CD4-positive, alpha-beta T cell treated with Interleukin-2 at 100 ng/mL for 4 hours (primary cell): ENCODE measurements around the gene HOXC10.

Source experiments
- DNase-seq: peaks from one replicate; pipeline ENCODE4 v3.0.0-alpha.2; 2020; ENCODE audit warnings: low spot score

The HOXC10 gene

GRCh38 chr12:53950789-53951576 lies 34.0 kb upstream of the HOXC10 start:
- DNase-seq, result no peak

DNA sequence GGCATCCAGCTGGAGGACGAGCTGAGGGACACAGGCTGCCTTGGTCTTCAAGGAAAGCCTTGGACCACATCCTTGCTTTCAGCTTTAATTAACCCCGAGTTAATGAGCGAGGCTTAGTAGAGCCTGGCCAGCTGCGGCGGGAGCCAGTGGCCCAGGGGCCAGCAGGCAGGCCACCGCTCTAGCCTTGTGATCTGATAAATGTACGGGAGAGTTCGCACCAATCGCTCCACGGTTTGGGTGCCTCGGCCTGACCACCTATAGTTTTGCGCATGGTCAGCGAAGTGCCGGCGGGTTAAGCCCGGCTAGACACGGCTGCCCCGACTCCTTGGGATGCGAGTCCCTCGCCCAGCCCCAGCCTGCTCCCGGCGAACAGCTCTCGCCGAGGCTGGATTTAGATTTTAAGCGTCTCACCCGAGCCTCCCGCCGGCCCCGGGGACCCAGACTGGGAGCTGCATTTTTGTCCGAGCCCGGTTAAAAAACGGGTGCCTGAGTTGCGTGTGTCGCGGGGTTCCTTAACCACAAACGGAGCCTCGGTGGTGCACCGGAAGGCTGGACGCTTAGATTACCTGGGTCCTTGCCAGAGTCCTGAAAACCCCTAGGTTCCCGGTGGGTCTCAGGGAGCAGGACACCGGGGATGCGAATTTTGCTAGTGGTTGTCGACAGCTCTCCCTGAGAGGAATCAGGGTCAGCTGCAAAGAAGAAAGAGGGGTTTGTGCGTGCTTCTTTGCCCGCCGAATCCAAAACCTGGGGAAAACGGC lies 33.2 kb upstream of the HOXC10 start:
- DNase-seq, result no peak

GRCh38 chr12:53952335-53952694 lies 32.6 kb upstream of the HOXC10 start:
- no peak for DNase-seq

DNA sequence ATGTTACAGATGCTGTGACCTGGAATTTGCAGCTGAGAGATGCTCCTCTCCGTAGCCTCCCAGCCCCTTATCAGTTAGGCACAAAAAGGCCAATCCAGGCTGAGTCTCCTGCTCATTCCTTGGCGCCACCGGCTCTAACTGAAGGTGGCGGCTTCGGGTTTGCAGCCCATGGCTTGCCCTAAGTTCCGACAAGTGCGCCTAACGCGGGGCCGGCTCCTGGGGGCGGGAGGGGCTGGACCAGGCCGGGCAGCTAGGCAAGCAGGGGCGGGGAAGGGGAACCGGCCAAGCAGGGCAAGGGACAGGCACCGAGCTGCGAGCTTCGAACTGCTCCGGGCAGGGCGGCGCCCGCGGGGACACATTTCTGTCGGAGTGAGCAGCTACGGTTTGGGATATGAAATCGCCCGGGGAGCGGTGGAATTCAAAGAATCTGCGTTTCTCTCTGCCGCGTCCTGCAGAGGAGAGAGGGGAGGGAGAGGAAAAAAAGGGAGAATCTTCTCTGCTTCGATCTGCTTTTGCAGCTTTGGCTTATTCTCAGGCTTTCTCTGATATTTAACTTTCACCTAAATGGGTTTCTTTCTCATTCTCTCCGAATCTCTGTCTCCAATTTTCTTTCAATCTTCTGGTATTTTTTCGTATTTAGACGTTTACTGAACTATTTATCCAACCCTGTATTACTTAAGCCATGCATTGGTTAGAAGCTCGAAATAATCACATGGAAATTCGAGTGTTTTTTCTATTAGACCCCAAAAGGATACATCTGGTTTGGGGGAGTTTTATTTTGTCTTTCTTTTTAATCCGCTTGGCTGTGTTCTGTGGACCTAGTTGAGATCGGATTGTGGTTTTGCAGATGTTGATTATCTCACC lies 31.8 kb upstream of the HOXC10 start:
- DNase-seq, result no peak

DNA sequence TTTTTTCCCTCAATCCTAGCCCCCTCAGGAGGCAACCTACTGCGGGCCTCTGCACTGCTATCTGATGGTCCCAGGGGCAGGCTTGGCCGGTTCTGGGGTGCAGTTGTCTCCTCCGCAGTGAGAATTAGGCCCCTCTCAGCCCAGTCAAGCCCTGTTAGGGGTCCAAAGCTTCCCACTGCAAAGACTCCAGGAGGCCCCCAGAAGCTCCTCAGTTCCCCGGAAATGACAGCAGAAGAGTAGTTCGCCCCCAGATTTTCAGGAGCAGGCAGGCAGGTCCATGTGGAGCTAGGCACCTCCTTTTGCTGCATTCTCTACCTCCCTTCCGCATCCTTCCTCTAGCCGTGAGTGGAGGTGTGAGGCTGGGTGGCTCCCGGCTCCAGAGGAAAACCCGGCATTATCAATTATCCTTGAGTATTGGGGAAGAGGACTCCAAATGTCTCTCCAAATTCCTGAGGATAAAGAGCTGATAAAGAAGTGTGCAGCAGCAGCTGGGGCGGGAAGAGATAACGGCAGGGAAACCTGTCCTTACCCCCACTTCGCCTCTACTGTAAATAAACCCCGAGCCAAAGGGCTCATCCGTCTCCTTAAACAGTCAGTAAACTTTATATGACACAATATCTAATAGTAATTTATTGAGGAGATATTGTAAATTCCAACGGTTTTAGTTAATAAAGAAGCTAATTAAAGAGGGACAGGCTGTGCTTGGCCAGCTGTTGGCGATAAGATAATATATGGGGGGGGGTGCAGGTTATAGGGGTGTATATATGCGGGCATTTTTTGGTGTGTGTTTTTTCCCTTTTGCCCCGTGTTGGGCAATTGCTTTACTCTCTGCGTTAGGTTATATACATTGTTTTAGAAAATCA lies 30.9 kb upstream of the HOXC10 start:
- DNase-seq, result no peak

- DNase-seq, result no peak
These were observed 30.3 kb upstream of the HOXC10 start, which contains the start of gene HOXC12 for GRCh38 chr12:53954694-53955035. Gene HOXC12, plus strand, starts transcription at chr12:53954903. Its CDS starts 27 bp downstream, at chr12:53954930.

- no peak for DNase-seq
These were observed 29.7 kb upstream of the HOXC10 start for GRCh38 chr12:53955036-53955775.

- DNase-seq, result no peak
These were observed 29.1 kb upstream of the HOXC10 start for GRCh38 chr12:53955776-53956250.

DNA sequence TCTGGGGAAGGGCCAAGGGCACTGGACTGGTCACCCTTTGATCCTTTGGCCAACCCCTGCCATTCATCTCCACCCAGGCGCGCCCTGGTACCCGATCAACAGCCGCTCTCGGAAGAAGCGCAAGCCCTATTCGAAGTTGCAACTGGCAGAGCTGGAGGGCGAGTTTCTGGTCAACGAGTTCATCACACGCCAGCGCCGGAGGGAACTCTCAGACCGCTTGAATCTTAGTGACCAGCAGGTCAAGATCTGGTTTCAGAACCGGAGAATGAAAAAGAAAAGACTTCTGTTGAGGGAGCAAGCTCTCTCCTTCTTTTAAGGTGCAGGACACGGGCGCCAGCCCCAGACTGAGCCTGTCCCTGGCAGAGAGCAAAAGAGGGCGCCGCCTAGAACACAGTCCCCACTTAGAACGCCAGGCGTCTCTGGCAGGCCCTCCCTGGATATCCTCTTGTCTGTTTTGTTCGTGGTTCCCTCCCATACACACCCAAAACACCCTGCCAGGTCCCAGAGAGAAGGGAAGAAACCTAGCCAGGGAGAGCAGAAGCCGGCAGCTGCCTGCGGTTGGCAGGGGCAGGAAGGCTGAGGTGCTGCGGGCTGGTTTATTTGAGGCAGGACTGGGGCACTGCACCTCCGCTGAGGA lies 28.6 kb upstream of the HOXC10 start:
- DNase-seq, result no peak

DNA sequence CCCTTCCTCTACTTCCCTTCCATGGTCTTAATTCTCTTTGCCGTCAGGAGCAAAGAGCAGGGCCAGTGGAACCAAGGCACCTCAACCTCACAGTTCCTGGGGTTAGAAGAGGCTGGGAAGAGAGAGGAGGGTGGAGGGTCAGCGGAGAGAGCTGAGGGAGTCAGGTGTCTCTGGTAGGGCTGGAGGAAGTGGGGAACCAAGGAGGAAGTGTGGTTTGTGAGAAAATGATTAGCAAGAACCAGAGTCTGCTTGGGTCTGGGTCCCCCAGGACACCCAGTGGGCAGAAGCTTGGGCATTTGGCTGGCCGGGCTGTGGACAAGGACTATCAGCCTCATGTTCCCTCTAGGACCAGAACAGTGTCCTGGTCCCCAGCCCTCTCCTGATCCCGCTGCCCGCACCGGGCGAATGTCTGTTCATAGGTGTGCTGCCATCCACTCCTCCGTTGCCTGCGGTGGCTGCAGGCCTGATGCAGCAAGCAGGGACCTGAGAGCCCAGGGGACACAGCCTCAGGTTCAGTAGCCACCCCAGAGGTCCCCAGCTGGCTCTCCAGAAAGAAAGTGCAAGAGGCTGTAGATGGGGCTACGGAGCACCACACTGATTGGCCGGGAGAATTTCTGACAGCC lies 27.9 kb upstream of the HOXC10 start:
- DNase-seq, result no peak

DNA sequence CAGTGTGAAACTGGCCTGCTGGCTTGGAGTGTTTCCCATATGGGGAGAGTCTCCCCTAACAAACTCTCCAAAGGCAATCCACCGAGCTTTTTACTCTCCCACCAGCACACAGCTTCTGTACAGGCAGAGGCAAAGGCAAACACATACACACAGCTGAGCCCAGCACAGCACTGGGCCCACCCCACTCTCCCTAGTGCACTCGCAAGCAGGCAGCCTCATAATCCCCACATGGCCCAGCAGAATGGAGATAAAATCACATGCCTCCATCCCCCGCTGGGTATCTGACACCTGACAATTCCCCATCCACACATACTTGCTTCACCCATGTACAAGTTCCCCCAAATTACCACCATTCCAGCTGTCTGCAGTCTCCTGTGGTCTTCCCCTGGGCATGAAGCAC lies 26.8 kb upstream of the HOXC10 start:
- DNase-seq, result no peak

DNA sequence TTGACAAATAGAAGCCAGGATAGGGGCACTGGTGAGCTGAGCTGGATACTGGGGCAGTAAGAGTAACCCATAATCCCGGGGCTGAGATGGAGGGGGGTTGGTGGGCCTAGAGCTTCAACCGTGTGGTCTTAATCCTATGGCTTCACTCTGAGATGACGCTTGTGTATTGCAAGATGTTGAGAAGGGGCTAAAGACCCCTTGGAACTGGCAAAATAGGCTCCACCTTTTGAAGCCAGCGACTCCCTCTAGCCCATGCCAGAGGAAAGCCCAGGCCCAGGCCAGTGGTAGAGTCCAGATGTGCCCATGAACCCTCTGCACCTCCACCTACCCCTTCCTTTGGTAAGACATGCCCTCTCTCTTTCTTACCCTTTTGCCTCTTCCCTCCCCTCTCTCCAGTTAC lies 25.6 kb upstream of the HOXC10 start:
- no peak for DNase-seq

- no peak for DNase-seq
These were observed 24.5 kb upstream of the HOXC10 start for GRCh38 chr12:53960187-53961024.

- no peak for DNase-seq
These were observed 23.8 kb upstream of the HOXC10 start for GRCh38 chr12:53961025-53961761.

DNA sequence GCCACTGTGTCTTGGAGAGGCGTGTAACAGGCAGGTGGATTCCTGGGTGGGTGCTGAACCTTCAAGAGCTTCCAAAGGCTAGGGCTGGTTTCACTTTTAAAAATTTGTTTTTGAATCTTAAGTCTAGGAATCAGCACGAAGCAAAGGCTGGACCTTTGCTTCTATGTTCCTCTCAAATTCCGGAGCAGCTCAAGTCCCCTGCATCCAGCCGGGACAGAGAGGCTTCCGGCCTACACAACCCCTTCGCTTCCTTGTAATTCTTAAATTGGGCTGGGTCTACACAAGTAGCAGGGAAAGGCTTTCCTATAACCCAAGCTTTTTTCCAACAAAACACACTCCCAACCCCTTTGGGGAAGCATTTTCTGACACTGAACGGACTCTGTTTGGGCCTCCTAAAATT lies 21.9 kb upstream of the HOXC10 start:
- DNase-seq, result no peak

- DNase-seq, result no peak
These were observed 21.3 kb upstream of the HOXC10 start for GRCh38 chr12:53963434-53964314.

DNA sequence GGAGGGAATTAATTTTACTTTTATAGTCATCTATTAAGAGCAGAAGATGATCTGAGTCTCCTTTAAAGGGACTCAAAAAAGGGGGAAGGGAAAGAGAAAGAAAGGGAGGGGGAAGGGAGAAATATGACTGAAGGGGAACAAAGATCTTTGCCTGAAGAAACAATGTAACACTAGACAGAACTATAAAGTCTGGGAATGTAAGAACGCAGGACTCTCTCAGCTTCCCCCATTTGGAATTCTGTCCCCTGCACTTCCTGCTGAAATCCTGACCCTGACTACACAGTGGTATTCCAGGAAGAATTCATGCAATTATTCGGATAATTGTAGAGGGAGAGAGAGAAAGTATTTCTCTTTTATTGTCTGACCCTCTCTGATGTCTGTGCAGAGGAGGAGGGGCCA lies 20.6 kb upstream of the HOXC10 start:
- DNase-seq, result no peak
